GM23338 (cell line): ENCODE measurements around the gene UAP1. TPM values are rescaled to one million over a fixed set of nuclear protein-coding genes. Genes with fewer than 3 reads are reported as not detected.

Experiments used
- ATAC-seq: fragments of 200-7000 bp; cut with Tn5 transposase; 3 replicates; pipeline ENCODE4 v1.9.1; 2020
- DNase-seq: peaks from one replicate; pipeline ENCODE4 v3.0.0-alpha.2; 2015; ENCODE audit warnings: low spot score
- H2AFZ ChIP-seq: fragments of 200-600 bp; sonication (generic); 2 replicates; pipeline ENCODE4 v1.8.0; 2016; ENCODE audit warnings: antibody characterized with exemption, mild to moderate bottlenecking, moderate library complexity
- H3F3A ChIP-seq: fragments of 200-600 bp; sonication (generic); replicated peaks from 2 replicates; pipeline ENCODE4 v1.8.0; 2017; ENCODE audit warnings: antibody characterized with exemption, mixed run types, low read depth
- H3K27ac ChIP-seq: fragments of 200-600 bp; sonication (generic); 2 replicates; pipeline ENCODE4 v1.6.1; 2016; ENCODE audit warnings: low read depth
- H3K27me3 ChIP-seq: fragments of 200-600 bp; sonication (generic); 2 replicates; pipeline ENCODE4 v1.8.0; 2016; ENCODE audit warnings: mild to moderate bottlenecking, mixed run types, moderate library complexity; ENCODE audit not compliant: insufficient read depth
- H3K36me3 ChIP-seq: fragments of 200-600 bp; sonication (generic); 2 replicates; pipeline ENCODE4 v1.8.0; 2016; ENCODE audit warnings: mild to moderate bottlenecking; ENCODE audit not compliant: insufficient read depth
- H3K4me1 ChIP-seq: fragments of 200-600 bp; sonication (generic); 2 replicates; pipeline ENCODE4 v1.8.0; 2016; ENCODE audit warnings: mild to moderate bottlenecking, moderate library complexity; ENCODE audit not compliant: insufficient read depth
- H3K4me2 ChIP-seq: fragments of 200-600 bp; sonication (generic); 2 replicates; pipeline ENCODE4 v1.7.1; 2017; ENCODE audit warnings: mixed run types
- H3K4me3 ChIP-seq: fragments of 200-600 bp; sonication (generic); 2 replicates; pipeline ENCODE4 v1.6.1; 2016; ENCODE audit warnings: mixed run types
- H3K79me2 ChIP-seq: fragments of 200-600 bp; sonication (generic); replicated peaks from 2 replicates; pipeline ENCODE4 v1.8.0; 2017; ENCODE audit warnings: mild to moderate bottlenecking; ENCODE audit not compliant: insufficient read depth
- H3K9me2 ChIP-seq: fragments of 200-600 bp; sonication (generic); 2 replicates; pipeline ENCODE4 v1.8.0; 2017; ENCODE audit not compliant: insufficient read depth
- H4K20me1 ChIP-seq: fragments of 200-600 bp; sonication (generic); replicated peaks from 2 replicates; pipeline ENCODE4 v1.8.0; 2017; ENCODE audit warnings: mild to moderate bottlenecking; ENCODE audit not compliant: insufficient read depth
- H3K27ac Mint-ChIP-seq: 2 replicates; pipeline ENCODE4 v1.8.0; 2020; ENCODE audit warnings: inconsistent platforms, mild to moderate bottlenecking, moderate library complexity, mixed read lengths
- H3K27me3 Mint-ChIP-seq: 3 replicates; pipeline ENCODE4 v1.8.0; 2022; ENCODE audit warnings: low read depth, mild to moderate bottlenecking, moderate library complexity, mixed read lengths, inconsistent platforms; ENCODE audit not compliant: insufficient read depth, poor library complexity
- H3K36me3 Mint-ChIP-seq: 3 replicates; pipeline ENCODE4 v1.8.0; 2021; ENCODE audit warnings: low read depth, mild to moderate bottlenecking, inconsistent platforms, moderate library complexity, mixed read lengths
- H3K4me1 Mint-ChIP-seq: 3 replicates; pipeline ENCODE4 v1.8.0; 2020; ENCODE audit warnings: mild to moderate bottlenecking, inconsistent platforms, mixed read lengths
- H3K4me3 Mint-ChIP-seq: 3 replicates; pipeline ENCODE4 v1.8.0; 2021; ENCODE audit warnings: moderate library complexity, mild to moderate bottlenecking, inconsistent platforms, mixed read lengths
- H3K9me3 Mint-ChIP-seq: 3 replicates; pipeline ENCODE4 v1.8.0; 2020; ENCODE audit warnings: moderate library complexity, mild to moderate bottlenecking, inconsistent platforms, mixed read lengths
- CREB1 ChIP-seq: fragments of 250-450 bp; sonication (Bioruptor Pico); IDR thresholded peaks from 2 replicates; pipeline ENCODE4 v1.5.0; 2020; ENCODE audit warnings: low read depth, mild to moderate bottlenecking, moderate library complexity
- EZH2 ChIP-seq: fragments of 200-600 bp; sonication (generic); IDR thresholded peaks from one replicate; pipeline ENCODE4 v1.8.0; 2017; ENCODE audit warnings: antibody characterized with exemption, mild to moderate bottlenecking, low read depth; ENCODE audit not compliant: unreplicated experiment
- EZH2phosphoT487 ChIP-seq: fragments of 200-600 bp; sonication (generic); IDR thresholded peaks from one replicate; pipeline ENCODE4 v1.8.1; 2018; ENCODE audit warnings: antibody characterized with exemption; ENCODE audit not compliant: unreplicated experiment
- JUNB ChIP-seq: IDR thresholded peaks from one replicate; pipeline ENCODE4 v1.6.1; 2016; ENCODE audit warnings: antibody characterized with exemption; ENCODE audit not compliant: unreplicated experiment
- NANOG ChIP-seq: IDR thresholded peaks from 2 replicates; pipeline ENCODE4 v1.6.1; 2016; ENCODE audit warnings: antibody characterized with exemption, borderline replicate concordance
- STAT1 ChIP-seq: IDR thresholded peaks from one replicate; pipeline ENCODE4 v1.6.1; 2016; ENCODE audit warnings: antibody characterized with exemption; ENCODE audit not compliant: unreplicated experiment
- ZNF114 ChIP-seq: fragments of 250-450 bp; sonication (Bioruptor Pico); IDR thresholded peaks from 2 replicates; pipeline ENCODE4 v1.5.0; 2020; ENCODE audit warnings: mild to moderate bottlenecking, moderate library complexity
- ZNF331 ChIP-seq: fragments of 250-450 bp; sonication (Bioruptor Pico); IDR thresholded peaks from 2 replicates; pipeline ENCODE4 v1.5.0; 2020; ENCODE audit warnings: low read depth, mild to moderate bottlenecking, moderate library complexity
- polyA plus RNA-seq: library from polyadenylated mRNA; unstranded; fragments of >200 nt; fragmentation: Nextera tagmentation; extraction: Ambion mirVana; gene quantifications from 2 replicates; pipeline ENCODE4 v1.2.1, GENCODE V29; 2016
- total RNA-seq: library from RNA; depleted of rRNA; stranded (reverse); fragments of >200 nt; shearing (Covaris generic); gene quantifications from 2 replicates; pipeline ENCODE4 v1.2.3, GENCODE V29; 2014
- TF ChIP-seq, protein P1 (sequence below), 2 experiments: fragments of 200-600 bp in 1 of 2; sonication (generic) in 1 of 2; conservative IDR thresholded peaks; 2 replicates each; pipeline versions ENCODE4 v1.5.1 to v1.6.1; 2016 to 2017; ENCODE audit warnings: antibody characterized with exemption in 2 of 2, low read depth in 2 of 2, mild to moderate bottlenecking in 2 of 2, moderate library complexity in 1 of 2
- TF ChIP-seq, protein P2 (sequence below): IDR thresholded peaks from 2 replicates; pipeline ENCODE4 v1.6.1; 2016; ENCODE audit warnings: antibody characterized with exemption
- TF ChIP-seq, protein P3 (sequence below): IDR thresholded peaks from one replicate; pipeline ENCODE4 v1.6.1; 2018; ENCODE audit warnings: antibody characterized with exemption; ENCODE audit not compliant: unreplicated experiment

Gene UAP1
- total and polyA plus RNA-seq, 2 experiments from 2014 or later, result 26.7 to 33.3 TPM

DNA sequence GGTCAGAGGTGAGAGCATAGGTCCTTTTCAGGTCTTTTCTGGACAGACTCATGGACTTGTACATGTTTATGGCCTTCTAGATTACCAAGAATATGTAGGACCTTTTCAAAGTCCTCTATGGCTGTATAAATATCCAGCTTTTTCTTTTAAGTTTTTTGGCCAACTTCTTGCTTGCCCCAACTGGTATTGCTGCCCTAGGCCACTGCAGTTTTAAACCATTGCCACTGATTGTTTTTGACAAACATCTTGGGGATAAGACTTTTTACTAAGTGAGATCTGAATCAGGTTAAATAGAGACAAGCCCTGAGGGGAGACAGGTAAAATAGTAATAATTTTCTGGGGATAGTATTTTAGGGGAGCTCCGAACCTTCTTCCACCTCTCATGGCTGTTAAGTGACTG, 56.0 kb downstream of the UAP1 start:
- peaks cover 2% of the 10 kb centered on the region for H3K27me3 Mint-ChIP-seq
- Histone ChIP-seq H3K4me2 (no peak overlapping the region), H3K9me2 (no peaks in the 10 kb centered on the region), H3K27me3 (no peaks in the 10 kb centered on the region), H3K4me1 (no peaks in the 10 kb centered on the region), H3K79me2 (no peaks in the 10 kb centered on the region), H4K20me1 (no peaks in the 10 kb centered on the region), H3K36me3 (peaks cover 6% of the 10 kb centered on the region), H2AFZ (no peak overlapping the region), H3K27ac (no peak overlapping the region), H3F3A (no peaks in the 10 kb centered on the region), H3K4me3 (no peak overlapping the region)
- peaks cover 13% of the 10 kb centered on the region for H3K36me3 Mint-ChIP-seq
- DNase-seq, result no peak
- peaks cover 24% of the 10 kb centered on the region for H3K9me3 Mint-ChIP-seq
- no peak overlapping the region for H3K27ac Mint-ChIP-seq
- H3K4me1 Mint-ChIP-seq, result no peaks in the 10 kb centered on the region; the same call in 2 of the 3 replicates
- no peak for ATAC-seq
- TF ChIP-seq ZNF331 (no peak), NANOG (no peak), JUNB (no peak)
- TF ChIP-seq, protein P1, sequence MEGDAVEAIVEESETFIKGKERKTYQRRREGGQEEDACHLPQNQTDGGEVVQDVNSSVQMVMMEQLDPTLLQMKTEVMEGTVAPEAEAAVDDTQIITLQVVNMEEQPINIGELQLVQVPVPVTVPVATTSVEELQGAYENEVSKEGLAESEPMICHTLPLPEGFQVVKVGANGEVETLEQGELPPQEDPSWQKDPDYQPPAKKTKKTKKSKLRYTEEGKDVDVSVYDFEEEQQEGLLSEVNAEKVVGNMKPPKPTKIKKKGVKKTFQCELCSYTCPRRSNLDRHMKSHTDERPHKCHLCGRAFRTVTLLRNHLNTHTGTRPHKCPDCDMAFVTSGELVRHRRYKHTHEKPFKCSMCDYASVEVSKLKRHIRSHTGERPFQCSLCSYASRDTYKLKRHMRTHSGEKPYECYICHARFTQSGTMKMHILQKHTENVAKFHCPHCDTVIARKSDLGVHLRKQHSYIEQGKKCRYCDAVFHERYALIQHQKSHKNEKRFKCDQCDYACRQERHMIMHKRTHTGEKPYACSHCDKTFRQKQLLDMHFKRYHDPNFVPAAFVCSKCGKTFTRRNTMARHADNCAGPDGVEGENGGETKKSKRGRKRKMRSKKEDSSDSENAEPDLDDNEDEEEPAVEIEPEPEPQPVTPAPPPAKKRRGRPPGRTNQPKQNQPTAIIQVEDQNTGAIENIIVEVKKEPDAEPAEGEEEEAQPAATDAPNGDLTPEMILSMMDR (conservative IDR thresholded peaks at IDR 0.05; ENCODE audit: low read depth in 2 of 2), result no peak
- H3K4me3 Mint-ChIP-seq, result no peak overlapping the region

DNA sequence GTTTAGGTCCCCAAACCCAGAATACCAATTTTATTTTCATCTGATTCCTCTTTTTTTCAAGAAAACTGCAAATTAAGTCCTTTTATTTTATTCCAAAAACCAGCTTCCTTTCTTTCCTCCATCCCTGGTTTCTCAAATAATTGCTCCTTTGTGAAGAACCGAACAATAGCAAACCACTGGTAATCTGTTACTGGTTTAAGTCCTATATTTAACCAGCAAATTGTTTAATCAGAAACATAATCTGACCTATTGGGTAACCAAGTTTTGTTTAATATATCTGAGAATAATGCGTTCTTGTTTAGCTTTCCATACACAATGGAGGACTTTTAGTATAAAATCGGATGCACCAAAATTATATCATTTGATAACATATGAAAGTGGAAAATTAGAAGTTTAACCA, 57.6 kb downstream of the UAP1 start:
- Histone ChIP-seq H3F3A (no peaks in the 10 kb centered on the region), H3K4me2 (no peak overlapping the region), H3K4me1 (no peaks in the 10 kb centered on the region), H3K36me3 (peaks cover 6% of the 10 kb centered on the region), H3K27ac (no peak overlapping the region), H4K20me1 (no peaks in the 10 kb centered on the region), H3K79me2 (no peaks in the 10 kb centered on the region), H3K4me3 (no peak overlapping the region), H2AFZ (no peak overlapping the region), H3K27me3 (no peaks in the 10 kb centered on the region), H3K9me2 (no peaks in the 10 kb centered on the region)
- Mint-ChIP-seq H3K27ac (no peak overlapping the region), H3K4me3 (no peak overlapping the region), H3K27me3 (peaks cover 3% of the 10 kb centered on the region), H3K4me1 (no peaks in the 10 kb centered on the region), H3K9me3 (peaks cover 24% of the 10 kb centered on the region), H3K36me3 (peaks cover 13% of the 10 kb centered on the region)
- no peak for ATAC-seq
- no peak for DNase-seq
- TF ChIP-seq EZH2phosphoT487, result no peak
- TF ChIP-seq, protein P2, sequence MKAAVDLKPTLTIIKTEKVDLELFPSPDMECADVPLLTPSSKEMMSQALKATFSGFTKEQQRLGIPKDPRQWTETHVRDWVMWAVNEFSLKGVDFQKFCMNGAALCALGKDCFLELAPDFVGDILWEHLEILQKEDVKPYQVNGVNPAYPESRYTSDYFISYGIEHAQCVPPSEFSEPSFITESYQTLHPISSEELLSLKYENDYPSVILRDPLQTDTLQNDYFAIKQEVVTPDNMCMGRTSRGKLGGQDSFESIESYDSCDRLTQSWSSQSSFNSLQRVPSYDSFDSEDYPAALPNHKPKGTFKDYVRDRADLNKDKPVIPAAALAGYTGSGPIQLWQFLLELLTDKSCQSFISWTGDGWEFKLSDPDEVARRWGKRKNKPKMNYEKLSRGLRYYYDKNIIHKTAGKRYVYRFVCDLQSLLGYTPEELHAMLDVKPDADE, result no peak
- TF ChIP-seq, protein P3, sequence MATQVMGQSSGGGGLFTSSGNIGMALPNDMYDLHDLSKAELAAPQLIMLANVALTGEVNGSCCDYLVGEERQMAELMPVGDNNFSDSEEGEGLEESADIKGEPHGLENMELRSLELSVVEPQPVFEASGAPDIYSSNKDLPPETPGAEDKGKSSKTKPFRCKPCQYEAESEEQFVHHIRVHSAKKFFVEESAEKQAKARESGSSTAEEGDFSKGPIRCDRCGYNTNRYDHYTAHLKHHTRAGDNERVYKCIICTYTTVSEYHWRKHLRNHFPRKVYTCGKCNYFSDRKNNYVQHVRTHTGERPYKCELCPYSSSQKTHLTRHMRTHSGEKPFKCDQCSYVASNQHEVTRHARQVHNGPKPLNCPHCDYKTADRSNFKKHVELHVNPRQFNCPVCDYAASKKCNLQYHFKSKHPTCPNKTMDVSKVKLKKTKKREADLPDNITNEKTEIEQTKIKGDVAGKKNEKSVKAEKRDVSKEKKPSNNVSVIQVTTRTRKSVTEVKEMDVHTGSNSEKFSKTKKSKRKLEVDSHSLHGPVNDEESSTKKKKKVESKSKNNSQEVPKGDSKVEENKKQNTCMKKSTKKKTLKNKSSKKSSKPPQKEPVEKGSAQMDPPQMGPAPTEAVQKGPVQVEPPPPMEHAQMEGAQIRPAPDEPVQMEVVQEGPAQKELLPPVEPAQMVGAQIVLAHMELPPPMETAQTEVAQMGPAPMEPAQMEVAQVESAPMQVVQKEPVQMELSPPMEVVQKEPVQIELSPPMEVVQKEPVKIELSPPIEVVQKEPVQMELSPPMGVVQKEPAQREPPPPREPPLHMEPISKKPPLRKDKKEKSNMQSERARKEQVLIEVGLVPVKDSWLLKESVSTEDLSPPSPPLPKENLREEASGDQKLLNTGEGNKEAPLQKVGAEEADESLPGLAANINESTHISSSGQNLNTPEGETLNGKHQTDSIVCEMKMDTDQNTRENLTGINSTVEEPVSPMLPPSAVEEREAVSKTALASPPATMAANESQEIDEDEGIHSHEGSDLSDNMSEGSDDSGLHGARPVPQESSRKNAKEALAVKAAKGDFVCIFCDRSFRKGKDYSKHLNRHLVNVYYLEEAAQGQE, result no peak
- TF ChIP-seq EZH2, result no peak
- no peak for TF ChIP-seq NANOG
- TF ChIP-seq ZNF114, result no peak
- no peak for TF ChIP-seq STAT1
- no peak for TF ChIP-seq CREB1 (CRISPR knock-in tag)
- TF ChIP-seq, protein P1 (conservative IDR thresholded peaks at IDR 0.05; ENCODE audit: low read depth in 2 of 2), result no peak
- TF ChIP-seq ZNF331, result no peak
